GM19455 (cell line): ENCODE results near the gene HAPLN3.

Experiments used
- ATAC-seq: cut with Tn5 transposase; IDR thresholded peaks from one replicate; pipeline ENCODE4 v1.9.1; 2021; ENCODE audit not compliant: unreplicated experiment

Gene HAPLN3

DNA sequence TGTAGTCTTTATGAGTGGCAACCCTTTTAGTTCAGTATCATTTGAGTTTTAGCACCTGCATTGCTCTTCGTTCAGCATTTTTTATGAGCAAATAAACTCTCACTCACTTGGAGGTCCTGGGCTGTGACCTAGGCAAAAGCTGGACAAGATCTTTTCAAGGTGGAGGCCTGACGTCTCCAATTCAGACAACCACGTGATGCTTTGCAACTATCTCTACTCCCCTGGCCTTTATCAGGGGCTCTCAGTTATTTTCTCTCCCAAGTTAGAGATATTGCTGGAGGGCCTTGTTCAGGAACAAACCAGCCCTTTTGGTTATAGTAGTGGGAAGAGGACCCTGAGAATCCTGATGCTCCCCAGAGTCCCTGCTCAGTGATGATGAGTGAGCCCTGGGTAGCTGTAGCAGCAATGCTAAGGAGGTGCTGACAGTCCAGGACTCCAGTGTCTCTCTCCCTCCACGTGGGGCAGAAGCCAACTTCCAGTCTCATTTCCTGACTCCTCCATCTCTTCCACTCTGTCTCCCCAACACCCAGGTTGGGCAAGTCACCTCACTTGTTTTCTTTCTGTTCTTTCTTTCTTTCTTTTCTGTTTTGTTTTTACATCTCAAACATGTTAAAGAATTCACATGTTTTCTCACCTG is 30.4 kb downstream of the HAPLN3 start:
- no peak for ATAC-seq

DNA sequence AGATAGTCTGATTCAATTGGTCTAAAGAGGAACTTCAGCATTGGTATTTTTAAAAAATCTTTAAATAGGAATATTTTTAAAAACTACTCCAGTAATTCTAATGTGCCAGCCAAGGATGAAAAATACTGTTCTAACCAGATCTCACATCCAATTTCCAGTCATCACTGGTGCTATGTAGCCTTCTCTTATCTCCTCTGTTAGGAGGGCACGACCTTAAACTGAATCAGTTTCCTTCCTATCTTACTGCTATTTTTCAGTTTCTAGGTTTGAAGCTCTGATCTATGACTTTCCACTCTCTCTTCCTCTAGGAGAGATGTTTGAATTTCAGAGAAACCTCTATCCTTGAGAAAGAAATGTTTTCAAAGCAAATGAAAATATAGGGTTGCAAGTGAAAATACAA is 31.9 kb downstream of the HAPLN3 start:
- ATAC-seq = no peak

DNA sequence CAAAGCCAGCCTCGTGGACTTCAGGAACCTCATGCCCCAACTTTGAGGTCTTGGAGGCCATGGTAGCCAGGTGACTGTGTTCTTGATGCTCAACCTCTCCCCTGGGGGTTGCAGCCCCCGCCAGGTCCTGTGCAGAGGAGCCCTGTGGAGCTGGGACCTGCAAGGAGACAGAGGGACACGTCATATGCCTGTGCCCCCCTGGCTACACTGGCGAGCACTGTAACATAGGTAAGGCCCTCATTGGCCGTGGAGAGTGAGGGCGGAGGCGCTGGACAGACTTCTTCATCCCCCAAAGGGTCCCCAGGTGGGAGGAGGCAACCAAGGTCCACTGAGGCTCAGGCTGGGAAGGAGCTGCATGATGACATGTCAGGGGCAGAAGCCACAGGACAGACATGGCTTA is 35.1 kb downstream of the HAPLN3 start:
- ATAC-seq = no peak

DNA sequence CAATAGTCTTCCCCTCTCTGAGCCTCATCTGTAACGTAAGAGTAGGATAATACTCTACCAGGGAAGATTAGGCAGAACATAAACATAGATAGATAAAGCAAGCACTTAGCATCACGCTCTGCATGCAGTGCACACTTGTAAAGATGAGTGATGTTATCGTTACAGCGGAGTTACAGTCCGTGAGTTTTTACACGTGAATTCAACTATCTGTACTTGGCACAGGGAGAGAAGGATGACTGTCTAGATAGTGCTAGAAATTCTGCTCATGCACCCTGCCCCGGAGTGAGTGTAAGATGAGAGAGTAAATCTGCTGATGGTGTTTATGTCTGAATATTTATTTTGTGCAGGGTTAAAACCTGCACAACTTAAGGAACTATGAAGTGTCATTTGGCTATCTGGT is 35.8 kb downstream of the HAPLN3 start:
- ATAC-seq = no peak

DNA sequence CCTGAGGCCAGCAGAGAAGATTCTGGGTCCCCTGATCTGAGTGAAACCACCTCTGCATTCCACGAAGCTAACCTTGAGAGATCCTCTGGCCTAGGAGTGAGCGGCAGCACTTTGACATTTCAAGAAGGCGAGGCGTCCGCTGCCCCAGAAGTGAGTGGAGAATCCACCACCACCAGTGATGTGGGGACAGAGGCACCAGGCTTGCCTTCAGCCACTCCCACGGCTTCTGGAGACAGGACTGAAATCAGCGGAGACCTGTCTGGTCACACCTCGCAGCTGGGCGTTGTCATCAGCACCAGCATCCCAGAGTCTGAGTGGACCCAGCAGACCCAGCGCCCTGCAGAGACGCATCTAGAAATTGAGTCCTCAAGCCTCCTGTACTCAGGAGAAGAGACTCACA is 36.4 kb downstream of the HAPLN3 start:
- ATAC-seq = no peak

DNA sequence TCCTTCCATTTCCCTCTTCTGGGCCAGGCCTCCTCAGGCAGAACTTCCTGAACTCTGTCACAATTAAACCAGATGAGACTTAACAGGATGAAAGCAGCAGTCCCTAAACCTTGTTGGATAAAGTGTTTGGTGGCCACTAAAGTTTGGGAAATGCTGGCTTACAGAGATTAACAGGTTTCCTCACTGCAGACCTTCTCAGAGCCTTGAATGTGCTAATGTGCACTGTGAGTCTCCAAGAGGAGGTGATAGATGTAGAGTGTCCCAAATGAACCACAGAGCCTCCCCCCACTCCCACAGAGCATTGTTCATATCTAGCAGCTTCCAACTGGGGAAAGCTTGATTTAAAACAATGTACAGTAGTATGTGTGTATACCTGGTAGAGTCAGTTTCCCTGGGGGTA is 42.9 kb downstream of the HAPLN3 start:
- no peak for ATAC-seq

DNA sequence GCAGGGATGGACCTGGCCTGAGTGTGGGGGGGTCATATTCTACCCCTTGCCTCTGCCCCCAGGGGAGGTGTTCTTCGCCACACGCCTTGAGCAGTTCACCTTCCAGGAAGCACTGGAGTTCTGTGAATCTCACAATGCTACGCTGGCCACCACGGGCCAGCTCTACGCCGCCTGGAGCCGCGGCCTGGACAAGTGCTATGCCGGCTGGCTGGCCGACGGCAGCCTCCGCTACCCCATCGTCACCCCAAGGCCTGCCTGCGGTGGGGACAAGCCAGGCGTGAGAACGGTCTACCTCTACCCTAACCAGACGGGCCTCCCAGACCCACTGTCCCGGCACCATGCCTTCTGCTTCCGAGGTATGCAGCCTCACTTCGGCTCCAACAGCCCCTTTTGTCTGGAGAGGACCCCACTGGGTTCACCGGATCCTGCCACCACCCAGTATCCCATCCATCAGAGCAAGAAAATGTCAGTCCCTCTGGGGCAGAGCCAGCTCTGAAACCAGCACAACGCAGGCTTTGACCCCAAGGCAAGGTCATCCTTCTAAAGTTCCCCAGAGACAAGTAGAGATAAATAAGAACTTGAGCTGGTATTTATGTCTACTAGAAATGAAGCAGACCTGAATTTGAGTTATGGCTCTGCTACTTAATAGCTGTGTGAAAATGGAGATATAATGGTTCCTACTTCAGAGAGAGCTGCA is 45.8 kb downstream of the HAPLN3 start:
- ATAC-seq = no peak

DNA sequence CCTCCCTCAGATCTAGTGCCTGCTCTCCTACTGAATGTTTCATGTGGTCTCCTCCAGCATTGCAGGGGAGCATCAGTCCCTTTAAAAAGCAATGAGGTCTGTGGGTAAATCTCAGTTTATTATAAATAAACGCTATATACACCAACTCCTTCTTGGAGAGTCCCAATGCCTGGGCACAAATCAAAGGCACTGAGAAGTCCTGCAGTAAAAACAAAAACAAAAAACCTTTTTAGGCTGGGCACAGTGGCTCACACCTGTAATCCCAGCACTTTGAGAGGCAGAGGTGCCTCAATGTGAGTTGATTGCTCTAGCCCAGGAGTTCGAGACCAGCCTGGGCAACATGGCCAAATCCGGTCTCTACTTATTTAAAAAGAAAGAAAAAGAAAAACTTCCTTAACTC is 47.1 kb downstream of the HAPLN3 start:
- ATAC-seq = no peak

DNA sequence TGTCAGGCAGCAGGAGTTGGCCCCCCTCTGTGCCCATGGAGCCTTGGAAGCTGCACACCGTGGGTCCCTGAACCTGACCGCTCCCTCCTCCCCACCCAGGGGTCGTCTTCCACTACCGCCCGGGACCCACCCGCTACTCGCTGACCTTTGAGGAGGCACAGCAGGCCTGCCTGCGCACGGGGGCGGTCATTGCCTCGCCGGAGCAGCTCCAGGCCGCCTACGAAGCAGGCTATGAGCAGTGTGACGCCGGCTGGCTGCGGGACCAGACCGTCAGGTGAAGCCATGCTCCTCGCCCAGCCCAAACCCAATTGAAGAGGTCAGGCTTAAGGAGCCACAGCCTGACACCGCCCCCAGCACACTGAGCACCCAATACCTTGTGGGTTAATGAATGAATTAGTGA is 48.2 kb downstream of the HAPLN3 start:
- no peak for ATAC-seq

DNA sequence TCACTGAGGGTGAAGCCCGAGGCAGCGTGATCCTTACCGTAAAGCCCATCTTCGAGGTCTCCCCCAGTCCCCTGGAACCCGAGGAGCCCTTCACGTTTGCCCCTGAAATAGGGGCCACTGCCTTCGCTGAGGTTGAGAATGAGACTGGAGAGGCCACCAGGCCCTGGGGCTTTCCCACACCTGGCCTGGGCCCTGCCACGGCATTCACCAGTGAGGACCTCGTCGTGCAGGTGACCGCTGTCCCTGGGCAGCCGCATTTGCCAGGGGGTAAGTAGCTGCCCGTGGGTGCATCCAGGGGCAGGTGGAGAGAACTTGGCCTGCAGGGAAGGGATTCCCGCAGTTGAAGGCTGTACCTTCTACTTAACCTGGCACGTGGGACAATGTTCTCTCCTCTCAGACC is 49.7 kb downstream of the HAPLN3 start:
- no peak for ATAC-seq

DNA sequence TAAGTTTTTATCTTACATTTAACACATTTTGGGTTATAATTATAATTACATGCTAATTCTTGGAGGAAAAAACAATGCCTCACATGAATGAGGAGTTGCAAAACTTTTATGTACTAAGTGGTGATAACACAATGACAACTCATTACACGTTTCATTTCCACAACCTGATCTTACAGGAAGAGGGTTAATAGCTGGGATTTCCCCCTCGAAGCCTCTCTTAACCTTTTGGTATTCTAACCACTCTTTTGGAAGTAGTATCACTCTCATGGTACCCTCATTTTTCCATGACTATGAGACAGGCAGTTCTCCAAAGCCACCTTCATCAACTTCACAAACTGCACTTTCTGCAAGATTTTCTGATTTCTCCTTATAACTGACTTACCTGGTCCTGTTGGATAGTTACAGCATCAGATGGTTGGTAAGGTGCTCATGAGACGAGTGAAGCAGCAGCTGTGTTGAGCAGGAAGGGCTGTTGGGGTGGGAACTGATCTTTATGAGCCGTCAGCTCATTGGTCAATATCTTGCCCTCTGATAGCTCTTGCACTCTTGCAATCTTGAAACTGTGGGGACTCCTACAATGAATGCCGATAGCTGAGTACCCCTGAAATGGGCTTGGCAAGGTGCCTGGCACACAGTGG is 50.5 kb downstream of the HAPLN3 start:
- ATAC-seq = no peak

DNA sequence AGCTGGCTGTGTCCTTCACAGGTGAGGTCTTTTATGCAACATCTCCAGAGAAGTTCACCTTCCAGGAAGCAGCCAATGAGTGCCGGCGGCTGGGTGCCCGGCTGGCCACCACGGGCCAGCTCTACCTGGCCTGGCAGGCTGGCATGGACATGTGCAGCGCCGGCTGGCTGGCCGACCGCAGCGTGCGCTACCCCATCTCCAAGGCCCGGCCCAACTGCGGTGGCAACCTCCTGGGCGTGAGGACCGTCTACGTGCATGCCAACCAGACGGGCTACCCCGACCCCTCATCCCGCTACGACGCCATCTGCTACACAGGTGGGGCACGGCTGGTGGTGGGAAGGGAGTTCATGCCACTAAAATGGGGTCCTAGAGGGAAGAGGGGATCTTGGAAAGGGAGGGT is 52.0 kb downstream of the HAPLN3 start:
- ATAC-seq = no peak

DNA sequence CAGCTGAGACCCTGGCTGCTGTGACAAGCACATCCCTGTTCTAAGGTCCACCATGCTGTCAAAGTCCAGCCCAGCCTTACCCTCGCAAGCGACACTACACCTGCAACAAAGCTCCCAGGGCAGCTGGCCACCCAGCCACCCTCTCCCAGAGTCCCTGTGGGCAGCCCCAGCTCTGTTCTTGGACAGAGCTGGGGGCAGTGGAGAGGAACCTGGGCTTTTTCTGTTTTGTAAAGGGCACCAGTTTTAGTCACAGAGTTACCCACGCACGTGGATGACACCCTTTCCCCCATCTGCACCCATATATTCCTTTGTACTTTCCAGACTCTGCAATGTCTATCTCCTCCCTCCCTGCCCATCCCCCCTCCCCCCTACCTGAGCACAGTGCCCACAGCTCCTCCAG is 53.2 kb downstream of the HAPLN3 start:
- ATAC-seq = no peak

DNA sequence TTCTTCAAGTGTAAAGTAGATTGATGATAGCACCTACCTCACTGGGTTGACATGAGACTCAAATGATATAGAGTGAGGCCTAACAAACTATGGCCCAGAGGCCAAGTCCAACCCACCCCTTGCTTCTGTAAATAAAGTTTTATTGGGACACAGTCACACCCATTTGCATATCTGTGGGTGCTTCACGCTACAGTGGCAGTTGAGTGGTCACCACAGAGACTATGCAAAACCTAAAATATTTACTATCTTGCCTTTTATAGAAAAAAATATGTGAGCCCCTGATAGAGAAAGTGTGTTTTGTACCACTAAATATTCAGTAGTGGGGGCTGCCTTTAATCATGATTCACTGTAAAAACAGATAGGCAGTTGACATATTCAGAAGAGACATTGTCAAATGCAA is 54.1 kb downstream of the HAPLN3 start:
- no peak for ATAC-seq

DNA sequence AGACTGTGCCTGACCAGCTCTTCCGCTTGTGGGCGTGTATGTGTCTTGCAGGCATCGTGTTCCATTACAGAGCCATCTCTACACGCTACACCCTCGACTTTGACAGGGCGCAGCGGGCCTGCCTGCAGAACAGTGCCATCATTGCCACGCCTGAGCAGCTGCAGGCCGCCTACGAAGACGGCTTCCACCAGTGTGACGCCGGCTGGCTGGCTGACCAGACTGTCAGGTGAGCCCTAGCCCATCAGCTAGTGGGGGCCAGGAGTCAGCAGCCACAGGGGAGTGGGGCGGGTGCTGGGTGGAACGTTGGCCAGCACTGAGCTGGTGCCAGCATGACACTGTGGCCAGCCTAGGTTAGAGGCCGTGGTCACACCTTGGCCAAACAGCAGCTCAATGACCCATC is 55.4 kb downstream of the HAPLN3 start:
- ATAC-seq = no peak

DNA sequence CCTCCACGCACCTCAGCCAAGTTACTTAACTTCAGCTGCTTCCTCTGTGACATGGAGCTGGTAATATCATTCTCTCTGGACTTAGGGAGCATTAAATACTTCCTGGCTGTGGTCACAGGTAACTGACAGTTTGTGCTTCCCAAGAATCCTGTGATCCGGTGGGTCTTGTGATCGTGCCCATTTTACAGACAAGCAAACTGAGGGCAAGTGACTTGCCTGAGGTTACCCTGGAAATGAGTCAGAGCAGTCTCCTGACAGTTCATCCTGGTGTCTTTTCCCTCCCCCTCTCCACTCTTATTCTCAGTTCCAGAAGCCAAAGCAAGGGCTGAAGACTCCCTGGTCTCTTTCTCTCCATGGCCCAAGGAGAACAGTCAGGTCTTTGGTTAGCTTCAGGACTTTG is 56.2 kb downstream of the HAPLN3 start:
- ATAC-seq = no peak

DNA sequence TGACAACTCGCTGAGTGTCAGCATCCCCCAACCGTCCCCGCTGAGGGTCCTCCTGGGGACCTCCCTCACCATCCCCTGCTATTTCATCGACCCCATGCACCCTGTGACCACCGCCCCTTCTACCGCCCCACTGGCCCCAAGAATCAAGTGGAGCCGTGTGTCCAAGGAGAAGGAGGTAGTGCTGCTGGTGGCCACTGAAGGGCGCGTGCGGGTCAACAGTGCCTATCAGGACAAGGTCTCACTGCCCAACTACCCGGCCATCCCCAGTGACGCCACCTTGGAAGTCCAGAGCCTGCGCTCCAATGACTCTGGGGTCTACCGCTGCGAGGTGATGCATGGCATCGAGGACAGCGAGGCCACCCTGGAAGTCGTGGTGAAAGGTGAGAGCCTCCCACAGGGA is 56.7 kb downstream of the HAPLN3 start:
- ATAC-seq = no peak

DNA sequence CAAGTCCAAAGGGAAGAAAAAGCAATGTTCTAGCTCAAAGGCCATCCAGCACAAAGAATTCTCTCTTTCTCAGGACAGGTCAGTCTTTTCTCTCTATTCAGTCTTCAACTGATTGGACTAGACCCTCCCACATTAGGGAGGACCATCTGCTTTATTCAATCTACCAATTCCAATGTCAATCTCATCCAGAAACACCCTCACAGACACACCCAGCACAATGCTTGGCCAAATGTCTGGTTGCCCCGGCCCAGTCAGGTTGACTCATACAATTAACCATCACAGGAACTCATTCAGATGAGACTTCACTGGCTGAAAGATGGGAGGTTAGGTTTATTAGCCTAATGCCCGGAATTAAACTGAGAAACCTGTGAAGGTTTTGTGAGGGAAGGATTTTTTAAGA is 59.7 kb downstream of the HAPLN3 start:
- ATAC-seq = no peak

DNA sequence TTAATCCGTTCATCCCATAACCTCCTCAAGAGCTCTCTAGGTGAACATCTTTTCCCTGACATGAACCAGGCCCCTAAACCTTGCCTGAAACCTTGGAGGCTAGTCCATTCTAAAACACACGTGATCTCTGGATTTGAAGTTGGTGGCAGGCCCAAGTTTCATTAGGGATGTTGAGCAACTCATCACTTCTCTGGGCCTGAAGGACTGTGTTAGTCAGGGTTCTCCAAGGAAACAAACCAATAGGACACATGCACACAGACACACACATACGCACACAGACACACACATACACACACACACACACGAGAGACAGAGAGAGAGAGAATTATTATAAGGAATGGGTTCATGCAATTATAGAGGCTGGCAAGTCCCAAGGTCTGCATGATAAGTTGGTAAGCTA is 60.2 kb downstream of the HAPLN3 start:
- ATAC-seq = no peak

DNA sequence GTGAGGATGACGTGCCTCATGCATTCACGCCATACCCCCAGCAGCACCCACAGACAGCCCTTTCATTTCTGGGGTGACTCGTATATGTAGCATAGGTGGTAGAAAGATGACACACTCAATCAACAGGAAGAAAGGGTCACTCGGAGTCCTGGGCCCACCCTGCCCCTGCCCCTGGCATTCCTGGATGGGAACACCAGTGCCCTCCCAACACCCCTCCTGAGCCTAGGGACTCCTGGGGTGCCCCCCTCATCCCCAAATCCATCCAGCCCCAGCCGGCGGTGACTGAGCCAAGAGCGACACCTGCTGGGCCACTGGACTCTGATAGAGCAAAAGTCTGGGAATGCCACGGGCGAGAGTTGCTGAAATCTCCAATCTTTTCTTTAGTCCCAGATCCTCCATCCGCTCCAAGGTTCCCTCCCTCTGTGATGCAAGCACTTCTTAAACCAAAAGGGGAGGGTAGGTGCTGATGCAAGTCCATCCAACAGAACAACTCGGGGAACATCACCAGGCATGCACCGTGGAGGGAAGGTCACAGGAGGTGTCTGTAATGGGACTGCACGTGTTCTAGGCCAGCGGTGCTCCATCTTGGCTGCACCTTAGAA is 61.0 kb downstream of the HAPLN3 start:
- no peak for ATAC-seq

DNA sequence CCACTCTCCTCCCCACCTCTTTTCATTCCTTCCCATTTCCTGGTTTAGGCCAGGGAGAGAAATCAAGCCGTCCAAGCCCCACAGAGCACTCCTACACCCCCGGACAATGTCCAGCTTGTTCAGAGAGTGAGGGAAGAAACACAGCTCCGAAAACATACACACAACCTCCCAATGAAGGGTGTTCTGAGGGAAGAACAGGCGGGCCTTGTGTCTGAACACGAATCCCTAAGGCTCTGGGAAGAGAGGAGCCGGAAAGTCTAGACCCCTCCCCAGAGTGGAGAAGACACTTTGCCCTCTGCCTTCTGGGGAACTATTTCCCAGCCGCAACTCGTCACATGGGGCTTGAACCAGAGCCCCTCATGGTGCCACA is 61.6 kb downstream of the HAPLN3 start:
- ATAC-seq = no peak
